Mammary epithelial cell (primary cell): Measurements from ENCODE around the gene IL5RA.

Experiments
- EZH2 ChIP-seq: IDR thresholded peaks from 2 replicates; pipeline ENCODE4 v1.6.1; 2012; ENCODE audit warnings: low read length, inconsistent platforms, borderline replicate concordance
- TF ChIP-seq, protein P1 (sequence below), 2 donors: IDR thresholded peaks in 1 of 2; conservative IDR thresholded peaks in 1 of 2; 2 replicates each; pipeline ENCODE4 v1.5.1; 2011 to 2012; ENCODE audit warnings: inconsistent platforms in 2 of 2, low read length in 2 of 2, mild to moderate bottlenecking in 2 of 2, control low read depth in 1 of 2, low read depth in 1 of 2; ENCODE audit not compliant: insufficient read depth in 1 of 2; ENCODE audit errors: extremely low read depth in 1 of 2

DNA sequence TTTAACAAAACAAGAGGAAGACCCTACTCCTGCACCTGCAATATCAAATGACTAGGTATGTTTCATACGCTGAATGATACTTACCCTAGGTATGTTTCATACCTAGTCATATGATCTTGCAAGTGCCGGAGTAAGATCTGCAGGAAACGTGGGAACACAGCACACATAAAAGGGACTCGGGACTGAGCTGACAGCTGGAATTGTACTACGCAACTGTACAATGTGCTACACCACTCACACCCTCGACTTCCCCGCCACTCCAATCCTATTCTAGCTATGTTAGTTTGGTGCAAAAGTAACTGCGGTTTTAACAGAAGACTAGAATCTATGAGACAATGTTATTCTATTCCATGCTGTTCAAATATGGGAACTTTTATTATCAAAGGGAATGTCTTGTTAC lies 47.3 kb upstream of the IL5RA start:
- TF ChIP-seq, protein P1, sequence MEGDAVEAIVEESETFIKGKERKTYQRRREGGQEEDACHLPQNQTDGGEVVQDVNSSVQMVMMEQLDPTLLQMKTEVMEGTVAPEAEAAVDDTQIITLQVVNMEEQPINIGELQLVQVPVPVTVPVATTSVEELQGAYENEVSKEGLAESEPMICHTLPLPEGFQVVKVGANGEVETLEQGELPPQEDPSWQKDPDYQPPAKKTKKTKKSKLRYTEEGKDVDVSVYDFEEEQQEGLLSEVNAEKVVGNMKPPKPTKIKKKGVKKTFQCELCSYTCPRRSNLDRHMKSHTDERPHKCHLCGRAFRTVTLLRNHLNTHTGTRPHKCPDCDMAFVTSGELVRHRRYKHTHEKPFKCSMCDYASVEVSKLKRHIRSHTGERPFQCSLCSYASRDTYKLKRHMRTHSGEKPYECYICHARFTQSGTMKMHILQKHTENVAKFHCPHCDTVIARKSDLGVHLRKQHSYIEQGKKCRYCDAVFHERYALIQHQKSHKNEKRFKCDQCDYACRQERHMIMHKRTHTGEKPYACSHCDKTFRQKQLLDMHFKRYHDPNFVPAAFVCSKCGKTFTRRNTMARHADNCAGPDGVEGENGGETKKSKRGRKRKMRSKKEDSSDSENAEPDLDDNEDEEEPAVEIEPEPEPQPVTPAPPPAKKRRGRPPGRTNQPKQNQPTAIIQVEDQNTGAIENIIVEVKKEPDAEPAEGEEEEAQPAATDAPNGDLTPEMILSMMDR (conservative IDR thresholded peaks at IDR 0.05 in 1 of 2, IDR thresholded peaks at IDR 0.05 in 1 of 2; ENCODE audit: extremely low read depth in 1 of 2, insufficient read depth in 1 of 2, low read depth in 1 of 2, low read length in 2 of 2), result no peak
- TF ChIP-seq EZH2, result no peak
